NCI-H1092 (cell line): ENCODE measurements around the gene ADGRG3.

ENCODE experiments used
- DNase-seq: peaks from one replicate; lab custom pipeline; 2025; lab: John Stamatoyannopoulos, UW

ADGRG3 gene

DNA sequence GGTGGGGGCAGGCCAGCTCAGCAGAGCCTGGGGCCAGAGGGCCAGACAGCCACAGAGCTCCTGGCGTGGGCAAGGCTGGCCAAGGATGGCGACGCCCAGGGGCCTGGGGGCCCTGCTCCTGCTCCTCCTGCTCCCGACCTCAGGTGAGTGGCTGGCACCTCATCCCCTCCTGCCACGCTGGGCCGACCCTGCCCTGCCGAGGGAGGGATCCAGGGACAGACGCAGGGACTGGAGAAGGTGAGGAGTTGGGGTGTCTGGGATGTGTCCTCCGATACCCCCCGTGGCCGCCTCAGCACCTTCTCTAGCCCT, at the start of gene ADGRG3:
ADGRG3 (plus strand) TSS at position 44 of the 309 bp plus-strand sequence; CDS start at position 86, 42 bp downstream.
- no peak for DNase-seq

DNA sequence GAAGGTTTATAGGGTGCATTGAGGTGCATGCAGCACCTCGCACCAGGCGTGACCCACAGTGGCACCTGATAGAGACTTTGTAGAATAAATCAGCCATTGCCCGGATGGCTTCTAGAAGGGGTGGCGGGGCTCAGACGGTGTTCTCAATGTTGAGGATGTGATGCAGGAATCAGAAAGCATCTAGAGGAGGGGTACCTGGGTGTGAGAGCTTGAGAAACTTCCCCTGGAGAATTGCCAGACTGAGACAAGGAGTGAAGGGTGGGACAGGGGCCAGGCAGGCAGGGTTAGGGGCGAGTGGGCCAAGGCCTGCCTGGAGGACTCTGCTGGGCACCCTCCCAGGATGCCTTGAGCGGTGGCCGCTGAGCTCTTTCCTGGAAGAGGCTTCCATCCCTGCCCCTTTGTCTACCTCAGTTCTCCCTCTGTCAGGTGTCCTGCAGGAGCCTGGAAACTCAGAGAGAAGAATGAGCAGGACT, 48.9 kb upstream of the ADGRG3 start:
- DNase-seq, result no peak

GRCh38 chr16:57619606-57620334, 48.3 kb upstream of the ADGRG3 start:
- no peak for DNase-seq

- DNase-seq, result no peak
Observed at GRCh38 chr16:57620335-57621231, 47.5 kb upstream of the ADGRG3 start.

DNA sequence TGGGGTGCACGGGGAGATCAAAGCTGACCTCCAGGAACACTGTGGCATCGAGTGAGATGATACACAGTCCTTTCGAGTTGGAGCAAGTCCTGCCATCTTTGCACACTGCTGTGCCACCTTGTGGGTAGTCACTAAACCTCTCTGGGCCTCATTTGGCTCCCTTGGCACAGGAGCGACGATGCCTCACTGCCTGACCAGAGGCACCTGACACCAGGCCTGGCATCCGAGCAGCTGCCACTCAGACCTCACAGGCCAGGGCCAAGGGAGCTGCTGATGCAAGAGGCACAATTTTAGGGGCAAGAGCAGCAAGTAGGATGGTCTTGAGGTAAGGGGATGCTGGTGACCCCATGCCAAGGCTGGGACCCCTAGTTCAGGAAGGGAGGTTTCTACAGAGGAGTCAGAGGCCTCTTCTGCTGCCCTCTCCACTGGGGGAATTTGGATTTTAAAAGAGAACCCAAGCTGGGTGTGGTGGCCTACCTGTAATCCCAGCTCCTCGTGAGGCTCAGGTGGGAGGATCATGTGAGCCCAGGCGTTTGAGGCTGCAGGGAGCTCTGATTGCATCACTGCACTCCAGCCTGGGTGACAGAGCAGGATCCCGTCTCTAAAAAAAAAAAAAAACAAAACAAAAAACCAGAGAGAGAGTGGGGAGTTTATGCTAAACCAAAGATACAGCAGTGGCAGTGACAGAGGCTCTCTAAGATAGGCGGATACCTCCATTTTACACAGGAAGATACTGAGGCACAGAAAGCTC, 46.4 kb upstream of the ADGRG3 start:
- DNase-seq, result no peak

GRCh38 chr16:57622361-57623250, 45.5 kb upstream of the ADGRG3 start:
- no peak for DNase-seq

GRCh38 chr16:57623251-57624043, 44.7 kb upstream of the ADGRG3 start:
- DNase-seq, result no peak

GRCh38 chr16:57624044-57624688, 43.9 kb upstream of the ADGRG3 start:
- DNase-seq, result no peak

DNA sequence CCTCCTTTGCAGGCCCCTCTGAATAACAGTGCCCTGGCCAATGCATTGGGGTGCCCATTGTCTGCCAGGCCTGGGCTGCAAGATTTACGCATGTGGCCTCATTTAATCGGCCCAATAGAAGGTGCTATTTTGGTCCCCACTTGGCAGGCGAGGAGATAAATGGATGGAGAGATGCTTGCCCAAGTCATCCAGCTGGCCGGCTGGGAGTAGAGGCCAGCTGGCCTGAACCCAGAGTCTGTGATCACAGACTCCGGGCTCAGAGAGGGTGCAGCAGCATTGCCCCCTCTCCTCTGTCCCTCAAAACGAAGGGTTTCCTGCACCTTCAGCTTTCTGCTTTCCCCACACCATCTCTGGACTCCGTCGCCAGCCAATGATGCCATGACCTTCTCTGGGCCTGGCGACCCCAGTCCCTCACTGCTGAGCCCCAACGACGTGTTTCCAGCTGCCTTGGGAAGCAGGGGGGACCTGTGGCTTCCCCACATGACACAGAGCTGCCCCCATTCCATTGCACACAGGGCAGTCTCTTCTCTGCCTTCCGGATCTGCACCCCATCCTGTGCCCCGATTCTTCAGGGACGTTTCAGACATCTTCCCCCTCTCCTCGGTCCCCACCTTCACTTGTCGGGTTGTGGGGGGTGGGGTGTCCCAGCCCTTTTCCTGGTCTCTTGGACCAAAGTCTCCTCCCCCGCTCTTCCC, 43.2 kb upstream of the ADGRG3 start:
- no peak for DNase-seq

DNA sequence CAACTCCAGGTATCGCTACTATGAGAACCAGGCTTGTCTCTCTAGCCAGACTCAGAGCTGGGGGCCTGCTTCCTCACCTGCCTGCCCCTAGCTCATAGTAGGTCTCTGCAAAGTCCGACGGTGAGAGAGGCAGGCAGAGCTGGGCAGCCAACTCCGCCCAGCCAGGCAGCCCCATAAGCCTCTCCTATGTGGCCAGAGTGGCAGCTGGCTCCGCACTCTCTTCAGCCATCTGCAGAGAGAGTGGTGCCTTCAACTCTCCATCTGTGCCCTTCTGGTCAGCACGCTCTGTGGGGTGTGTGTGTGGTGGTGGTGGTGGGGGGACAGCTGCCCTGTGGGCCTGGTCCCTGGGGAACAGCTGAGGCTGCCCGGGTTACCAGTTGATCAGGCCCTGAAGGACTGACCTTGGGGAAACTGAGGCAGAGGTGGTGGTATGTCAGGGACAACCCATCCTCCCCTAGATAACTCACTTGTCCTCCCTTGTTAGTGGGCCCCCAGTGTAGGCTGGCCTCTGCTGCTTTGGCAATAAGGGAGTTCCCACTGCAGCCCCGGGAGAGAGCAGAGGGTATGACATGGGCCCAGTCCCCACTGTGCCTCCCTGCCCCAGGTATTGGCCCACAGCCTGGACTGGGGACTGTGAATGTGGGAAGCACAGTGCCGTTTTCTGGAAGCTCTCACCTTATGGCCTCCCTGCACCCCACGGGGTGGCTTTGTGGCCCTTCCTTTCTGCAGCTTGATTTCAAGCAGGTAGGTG, 41.5 kb upstream of the ADGRG3 start:
- DNase-seq, result no peak

- no peak for DNase-seq
Observed at GRCh38 chr16:57627184-57627871, 40.8 kb upstream of the ADGRG3 start.

DNA sequence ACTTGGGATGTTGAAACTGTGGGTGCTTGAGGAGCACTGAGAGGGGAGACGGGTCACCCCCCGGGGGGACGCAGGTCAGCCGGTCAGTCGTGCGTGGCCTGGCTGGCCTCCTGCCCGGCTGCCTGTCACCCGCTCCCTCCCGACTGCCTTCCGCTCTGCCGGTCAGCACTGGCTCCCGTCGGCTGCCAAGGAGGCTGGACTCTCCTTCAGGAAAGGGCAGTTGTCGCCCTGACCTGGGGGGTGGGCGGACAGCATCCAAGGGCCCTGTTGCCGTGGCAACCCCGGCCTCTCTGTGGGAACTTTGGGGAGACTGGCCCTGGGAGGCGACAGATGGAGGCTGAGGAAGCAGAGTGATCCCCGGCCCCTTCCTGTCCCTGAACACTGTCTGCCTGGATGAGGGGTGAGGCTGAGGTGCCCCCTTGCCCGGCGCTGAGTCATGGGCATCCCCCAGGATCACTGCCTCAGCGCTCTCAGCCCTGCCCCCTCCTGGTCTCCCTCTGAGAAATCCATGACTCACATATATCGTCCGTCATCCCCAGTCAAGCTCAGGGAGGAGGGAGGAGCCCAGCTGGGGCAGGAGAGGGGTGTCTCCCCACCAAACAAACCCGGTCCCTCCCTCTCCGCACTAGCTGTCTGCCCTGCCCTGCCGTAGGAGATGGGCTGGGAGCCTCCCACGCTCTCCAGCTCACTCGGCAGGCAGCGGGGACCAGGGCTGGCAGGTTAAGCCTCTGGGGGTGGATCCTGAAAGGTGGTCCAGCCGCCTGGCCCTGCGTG, 39.9 kb upstream of the ADGRG3 start, which contains the start of gene ADGRG1:
ADGRG1 (plus strand) TSS at position 623 of the 774 bp plus-strand sequence. CDS start 21,658 bp downstream, outside the sequence.
- DNase-seq, result no peak

GRCh38 chr16:57628783-57629293, 39.3 kb upstream of the ADGRG3 start:
- no peak for DNase-seq

DNA sequence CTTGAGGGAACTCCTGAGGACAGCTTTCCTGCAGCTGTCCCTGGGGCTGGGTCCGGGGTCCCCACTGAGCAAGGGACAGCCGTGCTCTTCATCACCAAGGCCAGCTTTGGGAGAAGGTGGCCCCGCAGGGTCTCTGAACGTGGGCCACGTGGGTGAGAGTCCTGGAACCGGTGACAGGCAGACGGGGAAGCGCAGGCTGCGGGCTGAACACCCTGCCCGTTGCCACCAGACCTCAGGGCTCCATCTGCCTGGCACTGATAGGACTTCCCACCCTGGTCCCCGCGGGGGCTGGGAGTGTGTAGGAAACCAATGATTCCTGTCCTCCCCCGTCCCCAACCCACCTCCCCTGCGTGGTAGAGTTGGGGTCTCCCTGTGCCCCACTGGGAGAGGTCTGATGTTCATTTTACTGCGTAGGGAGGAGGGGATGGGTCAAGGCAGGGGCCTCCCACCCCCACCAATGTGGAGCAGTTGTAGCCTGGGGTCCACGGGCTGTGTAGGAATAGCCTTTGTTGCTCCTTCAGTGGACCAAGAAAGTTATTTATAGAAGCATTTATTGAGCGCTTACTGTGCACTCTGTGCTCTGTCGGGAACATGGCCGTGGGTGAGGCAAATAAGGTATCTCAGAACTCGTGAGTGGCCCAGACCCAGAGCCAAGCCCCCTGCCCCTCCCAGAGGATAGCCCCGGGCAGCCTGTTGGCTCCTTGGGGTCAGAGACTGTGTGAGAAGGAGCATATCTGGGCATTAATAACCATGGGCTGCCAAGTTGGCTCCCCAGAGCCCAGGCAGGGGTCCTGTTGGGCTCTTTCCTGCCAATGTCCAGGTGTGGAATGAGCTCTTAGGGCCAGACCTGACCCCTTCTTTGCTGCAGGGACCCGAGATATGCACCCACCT, 38.3 kb upstream of the ADGRG3 start:
- DNase-seq, result no peak

- DNase-seq, result no peak
Observed at GRCh38 chr16:57630407-57630797, 37.7 kb upstream of the ADGRG3 start.
